Mesendoderm (in vitro differentiated cells): ENCODE data around the gene PCGF2.

Experiments used
- DNase-seq: peaks from one replicate; pipeline ENCODE4 v3.0.0; 2013
- H2AK5ac ChIP-seq: 2 replicates; pipeline ENCODE4 v1.6.1; 2013; ENCODE audit warnings: low read length, inconsistent platforms
- H2BK120ac ChIP-seq: 2 replicates; pipeline ENCODE4 v1.6.1; 2013; ENCODE audit warnings: low read depth, mild to moderate bottlenecking, low read length, moderate library complexity, mixed read lengths
- H2BK15ac ChIP-seq: replicated peaks from 2 replicates; pipeline ENCODE4 v1.6.1; 2013; ENCODE audit warnings: low read depth, mild to moderate bottlenecking, moderate library complexity
- H2BK5ac ChIP-seq: 2 replicates; pipeline ENCODE4 v1.6.1; 2013; ENCODE audit warnings: low read length, inconsistent platforms
- H3K18ac ChIP-seq: 2 replicates; pipeline ENCODE4 v1.6.1; 2013; ENCODE audit warnings: mild to moderate bottlenecking, low read length, mixed read lengths
- H3K23ac ChIP-seq: one replicate; pipeline ENCODE4 v1.6.1; 2013; ENCODE audit warnings: low read length
- H3K27ac ChIP-seq: 2 replicates; pipeline ENCODE4 v1.5.1; 2013; ENCODE audit warnings: low read depth, mild to moderate bottlenecking, inconsistent platforms, low read length, moderate library complexity
- H3K27me3 ChIP-seq: 2 replicates; pipeline ENCODE4 v1.6.1; 2013; ENCODE audit warnings: low read length, control low read depth, mild to moderate bottlenecking, inconsistent platforms; ENCODE audit not compliant: insufficient read depth, poor library complexity
- H3K36me3 ChIP-seq: 2 replicates; pipeline ENCODE4 v1.6.1; 2013; ENCODE audit warnings: low read length, inconsistent platforms; ENCODE audit not compliant: control insufficient read depth, insufficient read depth
- H3K4ac ChIP-seq: one replicate; pipeline ENCODE4 v1.6.1; 2013; ENCODE audit warnings: low read depth, mild to moderate bottlenecking, low read length, moderate library complexity
- H3K4me1 ChIP-seq: 2 replicates; pipeline ENCODE4 v1.6.1; 2013; ENCODE audit warnings: low read depth, low read length, inconsistent platforms; ENCODE audit not compliant: control insufficient read depth
- H3K4me2 ChIP-seq: 2 replicates; pipeline ENCODE4 v1.6.1; 2013; ENCODE audit warnings: low read length
- H3K4me3 ChIP-seq: 2 replicates; pipeline ENCODE4 v1.5.1; 2013; ENCODE audit warnings: mild to moderate bottlenecking, low read length
- H3K56ac ChIP-seq: one replicate; pipeline ENCODE4 v1.6.1; 2013; ENCODE audit warnings: low read length
- H3K79me1 ChIP-seq: 2 replicates; pipeline ENCODE4 v1.6.1; 2013; ENCODE audit warnings: low read length, inconsistent platforms
- H3K79me2 ChIP-seq: 2 replicates; pipeline ENCODE4 v1.6.1; 2013; ENCODE audit warnings: mild to moderate bottlenecking, low read length; ENCODE audit not compliant: control insufficient read depth, insufficient read depth
- H3K9ac ChIP-seq: 2 replicates; pipeline ENCODE4 v1.6.1; 2013; ENCODE audit warnings: low read length, inconsistent platforms
- H4K5ac ChIP-seq: one replicate; pipeline ENCODE4 v1.6.1; 2013; ENCODE audit warnings: low read length
- H4K8ac ChIP-seq: one replicate; pipeline ENCODE4 v1.6.1; 2013; ENCODE audit warnings: low read depth, mild to moderate bottlenecking, control low read depth, low read length, moderate library complexity
- WGBS: extraction: QIAGEN DNeasy Blood & Tissue Kit; methylation state at CpG from one replicate; pipeline ENCODE4 v1.1.7; 2013; ENCODE audit warnings: low lambda C conversion rate, missing lambda C conversion rate; ENCODE audit not compliant: insufficient coverage; ENCODE audit errors: extremely low coverage; 5-methylcytosine and 5-hydroxymethylcytosine counted together

PCGF2 gene

GRCh38 chr17:38702166-38702915 is 45.8 kb downstream of the PCGF2 start:
- Histone ChIP-seq H3K9ac (peak overlapping the region; percentile 80), H3K36me3 (no peaks in the 10 kb centered on the region), H4K8ac (no peak overlapping the region), H3K23ac (peak overlapping the region; percentile 53), H2BK120ac (peak overlapping the region; percentile 1), H4K5ac (no peak overlapping the region), H3K56ac (peak overlapping the region; percentile 92), H3K4ac (no peak overlapping the region), H3K4me2 (peak overlapping the region; percentile 95), H3K4me1 (peaks cover 9% of the 10 kb centered on the region), H3K27me3 (peaks cover 15% of the 10 kb centered on the region), H3K4me3 (peak overlapping the region; percentile 50), H2AK5ac (no peak overlapping the region), H3K79me2 (no peaks in the 10 kb centered on the region), H3K18ac (peak overlapping the region; percentile 44), H2BK5ac (no peak overlapping the region), H3K27ac (peak overlapping the region; percentile 65), H2BK15ac (no peak overlapping the region), H3K79me1 (peaks cover 2% of the 10 kb centered on the region)
- WGBS = no CpG with 5 or more reads among the region's 81 CpGs
- DNase-seq = peak; percentile 87

- peak overlapping the region; percentile 63 for H3K9ac ChIP-seq
- H3K27me3 ChIP-seq = peaks cover 15% of the 10 kb centered on the region
- no peak overlapping the region for H4K8ac ChIP-seq
- no peaks in the 10 kb centered on the region for H3K36me3 ChIP-seq
- WGBS = no CpG with 5 or more reads among the region's 25 CpGs
- peak overlapping the region; percentile 65 for H3K27ac ChIP-seq
- H3K79me2 ChIP-seq = no peaks in the 10 kb centered on the region
- no peak overlapping the region for H2BK120ac ChIP-seq
- H2BK15ac ChIP-seq = no peak overlapping the region
- peak overlapping the region; percentile 18 for H3K56ac ChIP-seq
- no peak overlapping the region for H3K4ac ChIP-seq
- peak; percentile 54 for DNase-seq
- H3K4me3 ChIP-seq = peak overlapping the region; percentile 29
- no peaks in the 10 kb centered on the region for H3K79me1 ChIP-seq
- H2AK5ac ChIP-seq = no peak overlapping the region
- H3K23ac ChIP-seq = no peak overlapping the region
- no peak overlapping the region for H4K5ac ChIP-seq
- peaks cover 7% of the 10 kb centered on the region for H3K4me1 ChIP-seq
- peak overlapping the region; percentile 75 for H3K4me2 ChIP-seq
- peak overlapping the region; percentile 44 for H3K18ac ChIP-seq
- H2BK5ac ChIP-seq = no peak overlapping the region
Measured at GRCh38 chr17:38701504-38702165, 46.5 kb downstream of the PCGF2 start.

- Histone ChIP-seq H3K18ac (no peak overlapping the region), H3K27ac (no peak overlapping the region), H2AK5ac (no peak overlapping the region), H4K5ac (no peak overlapping the region), H3K4me2 (no peak overlapping the region), H3K27me3 (peaks cover 15% of the 10 kb centered on the region), H3K9ac (no peak overlapping the region), H3K79me2 (no peaks in the 10 kb centered on the region), H4K8ac (no peak overlapping the region), H2BK120ac (no peak overlapping the region), H3K56ac (no peak overlapping the region), H3K79me1 (no peaks in the 10 kb centered on the region), H3K23ac (no peak overlapping the region), H3K4ac (no peak overlapping the region), H3K36me3 (no peaks in the 10 kb centered on the region), H2BK15ac (no peak overlapping the region), H3K4me1 (peaks cover 3% of the 10 kb centered on the region), H3K4me3 (no peak overlapping the region), H2BK5ac (no peak overlapping the region)
- WGBS = no CpG with 5 or more reads among the region's 5 CpGs
- no peak for DNase-seq
Measured at GRCh38 chr17:38698760-38699159, 49.4 kb downstream of the PCGF2 start.

GRCh38 chr17:38697061-38697820 is 50.9 kb downstream of the PCGF2 start:
- Histone ChIP-seq H3K27me3 (peaks cover 9% of the 10 kb centered on the region), H3K4ac (no peak overlapping the region), H3K79me2 (no peaks in the 10 kb centered on the region)

GRCh38 chr17:38693700-38694329 is 54.3 kb downstream of the PCGF2 start:
- no peaks in the 10 kb centered on the region for H3K79me1 ChIP-seq
- H3K56ac ChIP-seq = no peak overlapping the region
- H2AK5ac ChIP-seq = no peak overlapping the region
- no peak overlapping the region for H2BK15ac ChIP-seq
- no peak overlapping the region for H3K9ac ChIP-seq
- H3K4me1 ChIP-seq = no peaks in the 10 kb centered on the region
- no peak overlapping the region for H4K8ac ChIP-seq
- no peak overlapping the region for H3K18ac ChIP-seq
- no peak overlapping the region for H3K4me2 ChIP-seq
- peaks cover 3% of the 10 kb centered on the region for H3K27me3 ChIP-seq
- H2BK120ac ChIP-seq = no peak overlapping the region
- H3K23ac ChIP-seq = no peak overlapping the region
- no peak overlapping the region for H2BK5ac ChIP-seq
- no peaks in the 10 kb centered on the region for H3K36me3 ChIP-seq
- H3K27ac ChIP-seq = no peak overlapping the region
- no peaks in the 10 kb centered on the region for H3K79me2 ChIP-seq
- no peak overlapping the region for H3K4me3 ChIP-seq
- no peak for DNase-seq
- no CpG with 5 or more reads among the region's 12 CpGs for WGBS
- H3K4ac ChIP-seq = no peak overlapping the region
- no peak overlapping the region for H4K5ac ChIP-seq

More at GRCh38 chr17:38697061-38697820, 50.9 kb downstream of the PCGF2 start:
- no peak overlapping the region for H4K8ac ChIP-seq
- H2BK15ac ChIP-seq = no peak overlapping the region
- no peaks in the 10 kb centered on the region for H3K79me1 ChIP-seq
- no peak for DNase-seq
- H4K5ac ChIP-seq = no peak overlapping the region
- no peak overlapping the region for H3K4me3 ChIP-seq
- no peaks in the 10 kb centered on the region for H3K4me1 ChIP-seq
- H3K27ac ChIP-seq = no peak overlapping the region
- no peaks in the 10 kb centered on the region for H3K36me3 ChIP-seq
- no peak overlapping the region for H3K9ac ChIP-seq
- no peak overlapping the region for H2AK5ac ChIP-seq
- no CpG with 5 or more reads among the region's 4 CpGs for WGBS
- no peak overlapping the region for H3K56ac ChIP-seq
- H3K23ac ChIP-seq = no peak overlapping the region
- H2BK5ac ChIP-seq = no peak overlapping the region
- H3K4me2 ChIP-seq = no peak overlapping the region
- H3K18ac ChIP-seq = no peak overlapping the region
- H2BK120ac ChIP-seq = no peak overlapping the region
